Measurements from ENCODE around the gene HEG1.

The HEG1 gene

GRCh38 chr3:124926426-124927101 is 129.2 kb downstream of the HEG1 start:
- H3K4me3 ChIP-seq (replicated peaks; ENCODE audit: low read depth, low read length): no peak overlapping the region
- no peak for TF ChIP-seq CTCF (IDR thresholded peaks at IDR 0.05; ENCODE audit: low read length, missing control alignments)

GRCh38 chr3:124924741-124925140 is 131.1 kb downstream of the HEG1 start:
- TF ChIP-seq CTCF (IDR thresholded peaks at IDR 0.05; ENCODE audit: low read length, missing control alignments): no peak
- DNase-seq (ENCODE audit: low read depth): no peak
- H3K4me3 ChIP-seq (replicated peaks; ENCODE audit: low read depth, low read length): no peak overlapping the region

More at GRCh38 chr3:124926426-124927101, 129.2 kb downstream of the HEG1 start:
- DNase-seq (ENCODE audit: low read depth): no peak

GRCh38 chr3:124923833-124924232 is 132.0 kb downstream of the HEG1 start:
- H3K4me3 ChIP-seq (replicated peaks; ENCODE audit: low read depth, low read length): no peak overlapping the region
- DNase-seq (ENCODE audit: low read depth): peak; percentile 13
- TF ChIP-seq CTCF (IDR thresholded peaks at IDR 0.05; ENCODE audit: low read length, missing control alignments): peak; percentile 25

GRCh38 chr3:124920718-124921117 is 135.1 kb downstream of the HEG1 start:
- no peak for DNase-seq (ENCODE audit: low read depth)
- H3K4me3 ChIP-seq (replicated peaks; ENCODE audit: low read depth, low read length): no peak overlapping the region
- TF ChIP-seq CTCF (IDR thresholded peaks at IDR 0.05; ENCODE audit: low read length, missing control alignments): no peak

GRCh38 chr3:124919756-124920155 is 136.0 kb downstream of the HEG1 start:
- DNase-seq (ENCODE audit: low read depth): peak; percentile 14
- H3K4me3 ChIP-seq (replicated peaks; ENCODE audit: low read depth, low read length): no peak overlapping the region
- no peak for TF ChIP-seq CTCF (IDR thresholded peaks at IDR 0.05; ENCODE audit: low read length, missing control alignments)

- TF ChIP-seq CTCF (IDR thresholded peaks at IDR 0.05; ENCODE audit: low read length, missing control alignments): no peak
- H3K4me3 ChIP-seq (replicated peaks; ENCODE audit: low read depth, low read length): no peak overlapping the region
- no peak for DNase-seq (ENCODE audit: low read depth)
Measured at GRCh38 chr3:124918524-124918923, 137.3 kb downstream of the HEG1 start.

- DNase-seq (ENCODE audit: low read depth): peak; percentile 18
- no peak for TF ChIP-seq CTCF (IDR thresholded peaks at IDR 0.05; ENCODE audit: low read length, missing control alignments)
- H3K4me3 ChIP-seq (replicated peaks; ENCODE audit: low read depth, low read length): no peak overlapping the region
Measured at GRCh38 chr3:124916837-124917409, 138.9 kb downstream of the HEG1 start.
